Activated CD4-positive, alpha-beta T cell treated with anti-CD3 and anti-CD28 coated beads for 1 hour (primary cell): ENCODE measurements around the gene DIP2A.

ENCODE experiments used
- DNase-seq: peaks from one replicate; pipeline ENCODE4 v3.0.0-alpha.2; 2020

The DIP2A gene

GRCh38 chr21:46458315-46459023 is at the start of gene DIP2A:
Gene DIP2A, plus strand, starts transcription at chr21:46458891. Its CDS starts 241 bp downstream, at chr21:46459132.
- peak; percentile 93 for DNase-seq

- DNase-seq, result no peak
These were observed 48.9 kb upstream of the DIP2A start for GRCh38 chr21:46409641-46410406.

GRCh38 chr21:46410516-46410915 is 48.2 kb upstream of the DIP2A start:
- no peak for DNase-seq

GRCh38 chr21:46411236-46411635 is 47.5 kb upstream of the DIP2A start:
- no peak for DNase-seq

GRCh38 chr21:46411691-46412090 is 47.0 kb upstream of the DIP2A start:
- DNase-seq, result no peak

- DNase-seq, result no peak
These were observed 45.9 kb upstream of the DIP2A start for GRCh38 chr21:46412521-46413364.

GRCh38 chr21:46413365-46413696 is 45.4 kb upstream of the DIP2A start:
- no peak for DNase-seq

GRCh38 chr21:46414965-46415275 is 43.8 kb upstream of the DIP2A start:
- no peak for DNase-seq

- no peak for DNase-seq
These were observed 42.1 kb upstream of the DIP2A start for GRCh38 chr21:46416551-46416950.

- DNase-seq, result no peak
These were observed 40.3 kb upstream of the DIP2A start for GRCh38 chr21:46418265-46418946.

GRCh38 chr21:46420241-46421190 is 38.2 kb upstream of the DIP2A start:
- no peak for DNase-seq

- DNase-seq, result no peak
These were observed 37.4 kb upstream of the DIP2A start for GRCh38 chr21:46421191-46421750.

- no peak for DNase-seq
These were observed 36.7 kb upstream of the DIP2A start for GRCh38 chr21:46421756-46422555.

- DNase-seq, result no peak
These were observed 36.0 kb upstream of the DIP2A start for GRCh38 chr21:46422636-46423241.

- no peak for DNase-seq
These were observed 35.1 kb upstream of the DIP2A start for GRCh38 chr21:46423546-46424038.

GRCh38 chr21:46424039-46424591 is 34.6 kb upstream of the DIP2A start:
- DNase-seq, result no peak

GRCh38 chr21:46424621-46425020 is 34.1 kb upstream of the DIP2A start:
- no peak for DNase-seq

GRCh38 chr21:46425041-46425440 is 33.6 kb upstream of the DIP2A start:
- DNase-seq, result no peak

GRCh38 chr21:46425571-46425970 is 33.1 kb upstream of the DIP2A start:
- DNase-seq, result no peak
